NCI-H2081 (cell line): ENCODE results near the gene DUSP15.
"Not testable (repeated sequence)": the region's sequence is repeated elsewhere in the genome, so short reads cannot be mapped to it uniquely, and the experiment has no call there.

Experiments
- DNase-seq, 2 experiments: peaks; one replicate each; lab custom pipeline; 2025; lab: John Stamatoyannopoulos, UW

The DUSP15 gene

GRCh38 chr20:31869942-31870725 lies at the start of gene DUSP15, which contains the start of gene TTLL9:
Gene DUSP15, minus strand, starts transcription at chr20:31870527. Its CDS starts 190 bp downstream, at chr20:31870337.
Gene TTLL9, plus strand, starts transcription at chr20:31870634. Its CDS starts 493 bp downstream, at chr20:31871127.
- no peak for DNase-seq

GRCh38 chr20:31919410-31920155 lies 49.3 kb upstream of the DUSP15 start:
- DNase-seq, result no peak

- no peak for DNase-seq
Measured at GRCh38 chr20:31918466-31919105, 48.3 kb upstream of the DUSP15 start.

GRCh38 chr20:31917962-31918412 lies 47.7 kb upstream of the DUSP15 start:
- not testable (repeated sequence) for DNase-seq

- no peak for DNase-seq
Measured at GRCh38 chr20:31916708-31917107, 46.4 kb upstream of the DUSP15 start.

GRCh38 chr20:31915491-31916280 lies 45.4 kb upstream of the DUSP15 start:
- peak in 1 of 2 experiments; percentile 69 for DNase-seq

GRCh38 chr20:31914170-31914569 lies 43.8 kb upstream of the DUSP15 start:
- DNase-seq, result no peak

- no peak for DNase-seq
Measured at GRCh38 chr20:31913431-31914157, 43.3 kb upstream of the DUSP15 start.

- DNase-seq, result no peak
Measured at GRCh38 chr20:31910071-31910803, 39.9 kb upstream of the DUSP15 start.

GRCh38 chr20:31909253-31910070 lies 39.1 kb upstream of the DUSP15 start:
- DNase-seq, result no peak

- no peak for DNase-seq
Measured at GRCh38 chr20:31908424-31908823, 38.1 kb upstream of the DUSP15 start.

GRCh38 chr20:31908016-31908415 lies 37.7 kb upstream of the DUSP15 start:
- DNase-seq, result no peak

- no peak for DNase-seq
Measured at GRCh38 chr20:31907046-31907445, 36.7 kb upstream of the DUSP15 start.

GRCh38 chr20:31906001-31906400 lies 35.7 kb upstream of the DUSP15 start:
- no peak for DNase-seq

- no peak for DNase-seq
Measured at GRCh38 chr20:31903627-31904386, 33.5 kb upstream of the DUSP15 start.

GRCh38 chr20:31901615-31902014 lies 31.3 kb upstream of the DUSP15 start:
- DNase-seq, result no peak

GRCh38 chr20:31897541-31897940 lies 27.2 kb upstream of the DUSP15 start:
- no peak for DNase-seq

- DNase-seq, result no peak
Measured at GRCh38 chr20:31896049-31896448, 25.7 kb upstream of the DUSP15 start.
